Thymus (tissue), 11 donors: ENCODE results near the gene GSTA1. TPM values are rescaled to one million over a fixed set of nuclear protein-coding genes. Genes with fewer than 3 reads are reported as not detected.
"Not testable (repeated sequence)": the region's sequence is repeated elsewhere in the genome, so short reads cannot be mapped to it uniquely, and the experiment has no call there.

Experiments used
- DNase-seq, 9 donors: peaks; one replicate each; pipeline ENCODE4 v3.0.0-alpha.2; 2013; ENCODE audit warnings: low spot score in 9 of 9, low read depth in 6 of 9, missing footprints in 1 of 9
- H3K27ac ChIP-seq, 2 donors: one replicate each; pipeline ENCODE4 v1.5.1; 2013; ENCODE audit warnings: control low read depth in 1 of 2, low read depth in 1 of 2, low read length in 1 of 2, mild to moderate bottlenecking in 1 of 2, moderate library complexity in 1 of 2
- H3K27me3 ChIP-seq, 2 donors: one replicate each; pipeline ENCODE4 v1.5.1; 2013; ENCODE audit warnings: low read length in 1 of 2; ENCODE audit not compliant: control insufficient read depth in 2 of 2, insufficient read depth in 1 of 2
- H3K36me3 ChIP-seq, 2 donors: one replicate each; pipeline ENCODE4 v1.5.1; 2013; ENCODE audit warnings: low read length in 1 of 2, mild to moderate bottlenecking in 1 of 2, moderate library complexity in 1 of 2; ENCODE audit not compliant: control insufficient read depth in 2 of 2, insufficient read depth in 2 of 2
- H3K4me1 ChIP-seq, 2 donors: one replicate each; pipeline ENCODE4 v1.5.1; 2013; ENCODE audit warnings: low read length in 2 of 2; ENCODE audit not compliant: control insufficient read depth in 2 of 2, insufficient read depth in 2 of 2
- H3K4me3 ChIP-seq, 2 donors: one replicate each; pipeline ENCODE4 v1.5.1; 2013; ENCODE audit warnings: low read length in 2 of 2, control low read depth in 1 of 2, mild to moderate bottlenecking in 1 of 2
- H3K9me3 ChIP-seq, 2 donors: one replicate each; pipeline ENCODE4 v1.5.1; 2013; ENCODE audit warnings: low read length in 1 of 2, mild to moderate bottlenecking in 1 of 2; ENCODE audit not compliant: control insufficient read depth in 2 of 2, insufficient read depth in 1 of 2
- WGBS: extraction: QIAGEN DNeasy Blood & Tissue Kit; methylation state at CpG from one replicate; pipeline ENCODE4 v1.1.7; 2013; 5-methylcytosine and 5-hydroxymethylcytosine counted together
- polyA plus RNA-seq: library from polyadenylated mRNA; stranded (reverse); fragments of 200-250 nt; gene quantifications from one replicate; pipeline ENCODE4 v1.2.3, GENCODE V29; 2013
- total RNA-seq: library from RNA; stranded (reverse); fragments of 120-200 nt; gene quantifications from one replicate; pipeline ENCODE4 v1.2.4, GENCODE V29; 2013
- donor health status: healthy.

The GSTA1 gene
- total and polyA plus RNA-seq, 2 donors = 0.66 to 1.8 TPM

DNA sequence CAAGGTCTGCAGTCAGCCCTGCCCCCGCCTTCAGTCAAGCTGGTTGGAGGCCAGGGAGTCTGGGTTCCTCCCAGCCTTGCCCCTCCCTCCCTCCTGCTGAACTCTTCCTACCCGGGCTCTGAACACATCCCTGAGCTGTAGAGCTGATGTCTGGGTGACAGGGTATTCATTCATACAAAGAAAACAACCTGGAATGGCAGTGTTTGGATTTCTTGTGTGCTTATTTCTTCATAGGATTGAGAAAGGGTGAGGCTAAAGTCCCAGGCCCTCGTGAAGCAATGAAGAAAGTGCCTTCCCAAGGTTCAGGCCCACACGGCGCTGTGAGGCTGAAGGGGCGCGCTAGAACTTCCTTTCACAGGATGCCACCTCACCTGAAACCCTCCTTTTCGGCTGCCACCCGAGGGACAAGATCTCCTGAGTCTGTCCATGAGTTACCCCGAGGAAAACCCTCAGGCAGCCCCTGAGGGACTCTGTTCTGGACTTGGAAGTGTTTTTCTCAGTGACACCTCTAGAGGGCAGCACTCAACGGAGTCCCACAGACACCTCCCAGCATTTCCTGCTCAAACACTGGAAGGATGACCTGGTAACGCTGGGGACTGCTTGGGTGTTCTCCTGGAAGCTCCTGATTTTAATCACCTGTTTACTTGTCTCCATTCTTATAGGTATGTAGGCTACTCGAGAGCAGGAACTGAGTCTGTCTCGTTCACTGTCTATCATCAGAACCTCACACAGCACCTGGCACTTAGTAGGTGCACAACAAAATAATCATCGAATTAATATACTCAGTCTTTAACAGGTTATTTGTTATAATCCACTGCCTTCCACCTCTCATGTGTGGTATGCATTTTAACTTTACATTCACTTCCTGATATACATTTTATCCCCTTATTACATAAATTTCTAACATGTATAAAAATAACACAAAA is 11.8 kb upstream of the GSTA1 start:
- no peaks in the 10 kb centered on the region for H3K36me3 ChIP-seq
- no peak overlapping the region for H3K27ac ChIP-seq
- no peaks in the 10 kb centered on the region for H3K4me1 ChIP-seq
- WGBS = 50% methylated on average over 15 of the region's 15 CpGs
- no peaks in the 10 kb centered on the region for H3K27me3 ChIP-seq
- H3K4me3 ChIP-seq = no peak overlapping the region
- H3K9me3 ChIP-seq = no peaks in the 10 kb centered on the region
- peak in 5 of 9 donors; percentile 3 to 38 (median 13) for DNase-seq

DNA sequence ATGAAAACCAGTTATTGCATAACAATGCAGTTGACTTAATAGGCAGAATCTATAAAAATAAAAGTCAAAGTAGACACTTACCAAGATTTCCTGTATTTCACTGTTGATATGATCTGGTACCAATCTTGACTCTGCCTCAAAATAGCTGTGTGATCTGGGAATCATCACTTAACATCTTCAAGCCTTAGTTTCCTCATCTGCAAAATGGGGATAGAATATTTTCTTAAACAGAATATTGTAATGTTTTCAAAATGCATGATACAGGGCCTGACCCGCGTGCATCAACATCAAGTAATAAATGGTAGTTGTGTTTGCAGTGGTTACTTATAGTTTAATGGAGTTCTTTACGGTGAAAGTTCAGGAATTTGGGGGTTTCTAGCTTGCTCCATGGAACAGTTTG is 10.9 kb upstream of the GSTA1 start:
- H3K27ac ChIP-seq, H3K27me3 ChIP-seq, H3K4me3 ChIP-seq, H3K4me1 ChIP-seq, H3K9me3 ChIP-seq, H3K36me3 ChIP-seq, DNase-seq: not testable (repeated sequence)
- 98% methylated on average over 3 of the region's 3 CpGs for WGBS

DNA sequence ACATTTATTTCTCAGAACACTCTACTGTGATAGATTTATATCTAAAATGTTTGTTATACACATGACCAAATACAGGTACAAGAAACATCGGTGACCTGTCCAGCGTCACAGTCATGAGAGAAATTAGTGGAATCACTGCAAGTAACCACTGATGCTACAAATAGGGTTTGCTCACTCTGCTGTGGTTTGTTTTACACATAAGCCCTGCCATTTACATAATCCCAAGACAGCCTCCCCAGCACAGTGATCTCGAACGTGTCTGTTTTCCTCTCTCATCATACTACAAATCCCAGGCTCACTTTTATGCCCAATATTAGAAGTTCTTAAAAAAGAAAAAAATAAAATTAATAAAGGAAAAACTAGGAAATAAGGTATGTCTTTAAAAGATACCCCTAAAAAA is 6.2 kb upstream of the GSTA1 start:
- 96% methylated on average over 4 of the region's 4 CpGs for WGBS
- not testable (repeated sequence) for DNase-seq, H3K27ac ChIP-seq, H3K27me3 ChIP-seq, H3K9me3 ChIP-seq, H3K36me3 ChIP-seq, H3K4me1 ChIP-seq, H3K4me3 ChIP-seq

DNA sequence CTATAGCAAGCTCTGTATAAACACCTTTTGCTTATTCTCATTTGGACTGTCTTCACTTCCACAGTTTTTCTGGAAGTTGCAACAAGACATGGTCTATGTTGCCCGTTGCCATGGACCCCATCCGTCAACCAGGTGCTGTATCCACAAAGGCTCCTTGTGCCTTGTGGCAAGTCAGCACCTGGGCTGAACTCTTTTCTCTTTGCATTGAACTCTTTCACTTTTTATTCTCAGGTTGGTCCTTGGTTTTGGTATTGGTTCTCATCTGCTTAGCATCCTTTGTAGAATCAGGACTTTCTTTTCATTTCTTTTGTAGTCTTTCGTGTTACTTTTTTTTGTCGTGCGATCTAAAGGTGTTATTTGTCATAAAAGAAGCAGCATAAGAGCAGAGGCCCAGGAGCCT is 5.0 kb upstream of the GSTA1 start:
- Histone ChIP-seq H3K4me1 (no peaks in the 10 kb centered on the region), H3K27ac (no peak overlapping the region), H3K27me3 (no peaks in the 10 kb centered on the region), H3K36me3 (no peaks in the 10 kb centered on the region), H3K9me3 (no peaks in the 10 kb centered on the region), H3K4me3 (no peak overlapping the region)
- DNase-seq = no peak
- 98% methylated on average over 5 of the region's 5 CpGs for WGBS

DNA sequence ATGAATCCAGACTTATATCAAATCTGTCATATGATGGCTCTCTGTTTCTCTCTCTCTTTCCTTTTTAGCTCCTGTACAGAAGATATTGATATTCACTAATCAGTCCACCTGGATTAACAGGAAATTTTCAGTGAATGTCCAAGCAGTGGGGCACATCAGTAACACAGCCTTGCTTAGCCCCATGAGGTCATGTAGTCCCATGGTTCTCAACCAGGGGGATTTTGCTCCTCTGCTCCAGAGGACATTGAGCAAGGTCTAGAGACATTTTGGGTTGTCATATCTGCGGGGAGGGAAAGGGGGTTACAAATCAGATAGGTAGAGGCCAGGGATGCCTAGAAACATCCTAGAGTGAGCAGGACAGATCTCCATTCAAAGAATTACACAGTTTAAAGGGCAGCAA is 810 bp downstream of the GSTA1 start:
- Histone ChIP-seq H3K9me3 (no peaks in the 10 kb centered on the region), H3K27me3 (no peaks in the 10 kb centered on the region), H3K4me1 (no peaks in the 10 kb centered on the region), H3K27ac (no peak overlapping the region), H3K36me3 (no peaks in the 10 kb centered on the region), H3K4me3 (no peak overlapping the region)
- no peak for DNase-seq
- WGBS = 94% methylated on average over 1 of the region's 1 CpG

DNA sequence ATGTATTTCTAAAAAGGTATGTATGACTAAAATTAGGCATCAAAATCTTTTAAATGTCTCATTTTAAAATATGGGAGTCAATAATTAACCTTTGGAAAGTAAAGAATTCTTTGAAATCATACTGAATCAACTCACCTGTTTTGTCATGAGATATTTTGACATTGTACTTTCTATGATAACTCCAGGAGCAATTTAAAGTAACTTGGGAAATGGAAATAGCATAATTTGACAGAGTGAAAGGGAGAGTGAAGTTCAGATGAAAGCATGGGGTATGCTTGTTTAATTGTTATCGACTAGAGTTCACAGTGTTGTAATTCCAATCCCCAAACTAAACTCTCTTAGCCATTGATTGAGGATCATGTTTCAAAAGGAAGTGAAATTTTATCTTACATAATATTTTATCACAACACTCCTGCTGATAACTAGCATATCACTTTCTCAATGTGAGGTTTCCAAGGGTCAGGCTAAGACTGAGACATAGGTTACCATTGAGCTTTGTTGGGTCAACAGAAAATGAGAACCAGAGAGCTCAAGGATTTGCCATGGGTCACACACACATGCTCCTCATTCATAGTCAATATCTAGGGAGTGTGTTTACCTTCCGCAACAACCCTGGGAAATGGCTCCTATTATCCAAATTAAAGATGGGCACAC is 2.3 kb downstream of the GSTA1 start:
- WGBS = 91% methylated on average over 2 of the region's 2 CpGs
- Histone ChIP-seq H3K36me3 (no peaks in the 10 kb centered on the region), H3K27me3 (no peaks in the 10 kb centered on the region), H3K9me3 (no peaks in the 10 kb centered on the region), H3K4me1 (no peaks in the 10 kb centered on the region), H3K4me3 (no peak overlapping the region), H3K27ac (no peak overlapping the region)
- no peak for DNase-seq

DNA sequence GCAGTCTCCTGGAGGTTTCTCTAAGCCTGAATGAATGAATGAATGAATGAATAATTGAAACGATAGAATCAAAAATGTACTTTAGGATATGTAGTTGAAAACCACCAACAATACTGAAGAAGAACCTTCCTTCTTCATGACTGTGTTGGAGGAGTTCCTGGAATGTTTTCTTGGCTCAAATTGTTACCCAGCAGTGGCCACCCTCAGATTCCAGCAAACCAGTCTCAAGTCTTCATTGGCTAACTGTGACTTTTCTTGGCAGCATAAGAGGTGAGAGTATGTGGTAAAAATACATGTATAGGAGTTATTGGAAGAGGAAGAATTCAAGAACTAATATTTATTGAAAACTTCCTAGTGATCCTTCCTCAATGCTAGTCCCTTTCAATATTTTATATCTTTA is 4.3 kb downstream of the GSTA1 start:
- H3K36me3 ChIP-seq, H3K4me1 ChIP-seq, H3K27me3 ChIP-seq, DNase-seq, H3K9me3 ChIP-seq, H3K4me3 ChIP-seq, H3K27ac ChIP-seq: not testable (repeated sequence)
- 98% methylated on average over 1 of the region's 1 CpG for WGBS

DNA sequence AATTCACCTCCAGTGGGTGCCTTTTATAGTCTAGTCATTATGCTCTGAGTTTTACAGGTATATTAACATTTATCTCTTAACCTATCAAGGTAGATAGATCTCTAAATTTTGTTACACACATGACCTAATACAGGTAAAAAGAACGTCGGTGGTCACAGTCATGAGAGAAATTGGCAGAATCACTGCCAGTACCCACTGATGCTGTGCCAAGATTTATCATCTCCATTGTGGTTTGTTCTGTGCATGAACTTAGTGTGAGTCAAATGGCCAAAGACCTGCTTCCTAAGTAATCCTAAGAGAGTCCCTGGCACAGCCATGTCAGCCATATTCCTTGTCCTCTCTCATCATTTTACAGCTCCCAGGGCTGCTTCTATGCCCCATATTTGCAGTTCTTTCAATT is 9.2 kb downstream of the GSTA1 start:
- DNase-seq, H3K36me3 ChIP-seq, H3K4me3 ChIP-seq, H3K9me3 ChIP-seq, H3K27ac ChIP-seq, H3K27me3 ChIP-seq, H3K4me1 ChIP-seq: not testable (repeated sequence)
- 94% methylated on average over 2 of the region's 2 CpGs for WGBS

DNA sequence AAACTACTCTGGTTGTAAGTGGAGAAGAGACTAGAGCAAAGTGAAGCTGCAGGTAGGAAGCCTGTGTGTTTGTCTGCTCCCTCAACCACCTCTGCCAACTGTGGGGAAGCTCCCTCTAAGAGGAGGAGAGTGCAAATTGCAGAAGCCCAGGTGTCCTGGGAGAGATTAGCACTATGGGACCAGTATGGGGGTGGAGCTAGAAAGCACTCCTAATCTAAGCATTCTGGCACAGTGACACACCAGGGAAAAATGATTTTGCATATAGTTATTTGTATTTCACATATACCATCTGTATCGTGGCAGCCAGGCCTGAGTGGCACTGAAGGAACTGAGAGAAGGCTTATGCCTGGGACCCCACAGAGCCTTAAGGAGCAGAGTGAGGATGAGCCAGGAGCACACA is 12.8 kb downstream of the GSTA1 start:
- no peaks in the 10 kb centered on the region for H3K36me3 ChIP-seq
- 0% methylated on average over 1 of the region's 1 CpG for WGBS
- DNase-seq = no peak
- H3K4me3 ChIP-seq = no peak overlapping the region
- H3K9me3 ChIP-seq = no peaks in the 10 kb centered on the region
- no peaks in the 10 kb centered on the region for H3K27me3 ChIP-seq
- no peaks in the 10 kb centered on the region for H3K4me1 ChIP-seq
- H3K27ac ChIP-seq = no peak overlapping the region
